Peyer's patch (tissue), 4 donors: Measurements from ENCODE around the gene PCGF3.

Experiments
- CTCF ChIP-seq, 6 experiments: fragments of 450-650 bp in 4 of 6; fragments of 200-600 bp in 2 of 6; sonication (generic) in 1 of 6; IDR thresholded peaks; one replicate each; pipeline ENCODE4 v1.5.1; 2017 to 2019; ENCODE audit warnings: antibody characterized with exemption in 6 of 6, mild to moderate bottlenecking in 3 of 6, moderate library complexity in 1 of 6
- POLR2A ChIP-seq, 2 donors: fragments of 450-650 bp; IDR thresholded peaks; one replicate each; pipeline ENCODE4 v1.5.1; 2017; ENCODE audit warnings: antibody characterized with exemption in 2 of 2, mild to moderate bottlenecking in 2 of 2, moderate library complexity in 2 of 2

- TF ChIP-seq POLR2A (IDR thresholded peaks at IDR 0.05) (no peak), CTCF (IDR thresholded peaks at IDR 0.05) (no peak)
Measured at GRCh38 chr4:704198-704891, 1.3 kb upstream of the PCGF3 start.
